Muscle of leg (tissue), 11 donors: ENCODE results near the gene TTLL9. TPM values are rescaled to one million over a fixed set of nuclear protein-coding genes. Genes with fewer than 3 reads are reported as not detected.

Experiments used
- DNase-seq: peaks from one replicate; pipeline ENCODE4 v3.0.0; 2013
- H3K27ac ChIP-seq: one replicate; pipeline ENCODE4 v1.5.1; 2013; ENCODE audit warnings: mild to moderate bottlenecking, low read length, control low read depth
- H3K27me3 ChIP-seq: one replicate; pipeline ENCODE4 v1.6.1; 2013; ENCODE audit warnings: low read length; ENCODE audit not compliant: control insufficient read depth, insufficient read depth
- H3K36me3 ChIP-seq: one replicate; pipeline ENCODE4 v1.6.1; 2013; ENCODE audit warnings: low read length; ENCODE audit not compliant: control insufficient read depth, insufficient read depth
- H3K4me1 ChIP-seq: one replicate; pipeline ENCODE4 v1.6.1; 2013; ENCODE audit warnings: low read length; ENCODE audit not compliant: control insufficient read depth, insufficient read depth
- H3K4me3 ChIP-seq: one replicate; pipeline ENCODE4 v1.5.1; 2013; ENCODE audit warnings: low read length, control low read depth
- H3K9me3 ChIP-seq: replicated peaks from 2 replicates; pipeline ENCODE4 v1.6.1; 2013; ENCODE audit warnings: low read depth, low read length; ENCODE audit not compliant: control insufficient read depth
- WGBS: methylation state at CpG from one replicate; pipeline ENCODE4 v1.1.5; 2013; ENCODE audit warnings: missing lambda C conversion rate; ENCODE audit not compliant: insufficient coverage; 5-methylcytosine and 5-hydroxymethylcytosine counted together
- polyA plus RNA-seq, 8 donors: library from polyadenylated mRNA; unstranded; fragments of 120-200 nt; gene quantifications; one replicate each; pipeline versions ENCODE4 v1.2.1 to v1.2.3, GENCODE V29; 2013; ENCODE audit warnings: inconsistent platforms in 1 of 8, low replicate concordance in 1 of 8; ENCODE audit not compliant: insufficient read length in 8 of 8, insufficient read depth in 1 of 8
- total RNA-seq: library from RNA; stranded (reverse); fragments of 120-200 nt; gene quantifications from one replicate; pipeline ENCODE4 v1.2.4, GENCODE V29; 2013

The TTLL9 gene
- total and polyA plus RNA-seq, 9 donors: 0.09 to 0.35 (median 0.21) TPM; not detected in 1

GRCh38 chr20:31864521-31865400 is 5.7 kb upstream of the TTLL9 start:
- H3K27ac ChIP-seq: no peak overlapping the region
- no peak for DNase-seq
- peaks cover 23% of the 10 kb centered on the region for H3K27me3 ChIP-seq
- peaks cover 19% of the 10 kb centered on the region for H3K4me1 ChIP-seq
- H3K36me3 ChIP-seq: no peaks in the 10 kb centered on the region
- no peak overlapping the region for H3K4me3 ChIP-seq
- H3K9me3 ChIP-seq: no peaks in the 10 kb centered on the region
- WGBS: 82% methylated on average over 9 of the region's 12 CpGs

GRCh38 chr20:31866221-31866620 is 4.2 kb upstream of the TTLL9 start:
- DNase-seq: no peak
- peaks cover 13% of the 10 kb centered on the region for H3K4me1 ChIP-seq
- peaks cover 16% of the 10 kb centered on the region for H3K27me3 ChIP-seq
- no peaks in the 10 kb centered on the region for H3K9me3 ChIP-seq
- WGBS: 79% methylated on average over 3 of the region's 3 CpGs
- no peaks in the 10 kb centered on the region for H3K36me3 ChIP-seq
- no peak overlapping the region for H3K4me3 ChIP-seq
- no peak overlapping the region for H3K27ac ChIP-seq

DNA sequence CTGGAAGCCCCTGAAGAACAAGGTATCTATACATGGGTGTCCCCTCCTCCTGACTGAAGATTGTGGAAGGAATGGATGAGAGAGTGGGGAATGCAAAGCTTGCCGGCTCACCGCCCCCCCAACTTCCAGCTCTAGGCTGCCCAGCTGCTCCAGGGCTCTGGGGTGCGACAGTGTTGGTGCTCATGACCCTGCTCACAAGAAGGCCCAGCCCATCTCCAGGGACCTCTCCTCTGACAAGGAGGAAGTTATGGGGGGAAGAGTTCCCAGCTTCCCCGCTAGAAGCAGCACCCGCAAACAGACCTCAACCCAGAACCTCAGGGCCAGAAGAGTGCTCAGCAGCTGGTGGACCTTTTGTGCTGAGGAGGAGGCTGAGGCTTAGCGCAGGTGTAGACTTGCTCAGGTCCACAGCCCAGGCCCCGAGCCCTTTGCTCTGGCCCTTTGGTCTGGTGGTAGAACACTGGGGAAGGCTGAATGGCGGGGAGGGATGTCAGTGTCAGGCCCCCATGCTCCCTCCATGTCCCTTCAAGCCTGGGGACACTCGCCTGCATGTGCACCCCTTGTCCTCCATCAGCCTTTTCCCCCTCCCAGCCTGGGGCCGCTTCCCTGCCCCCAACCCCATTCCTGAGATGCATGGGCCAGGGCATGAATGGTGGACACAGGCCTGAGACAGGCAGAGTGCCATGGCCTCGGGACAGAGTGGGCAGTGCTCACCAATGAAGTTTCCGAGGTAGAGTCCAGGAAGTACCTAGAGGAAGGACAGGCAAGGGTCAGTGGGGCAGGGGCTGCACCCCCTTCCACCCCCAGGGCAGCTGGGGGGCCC is 1.4 kb upstream of the TTLL9 start:
- Histone ChIP-seq H3K36me3 (no peaks in the 10 kb centered on the region), H3K27me3 (peaks cover 20% of the 10 kb centered on the region), H3K9me3 (no peaks in the 10 kb centered on the region), H3K4me3 (no peak overlapping the region), H3K4me1 (peaks cover 13% of the 10 kb centered on the region), H3K27ac (no peak overlapping the region)
- no peak for DNase-seq
- WGBS: 75% methylated on average over 4 of the region's 12 CpGs

DNA sequence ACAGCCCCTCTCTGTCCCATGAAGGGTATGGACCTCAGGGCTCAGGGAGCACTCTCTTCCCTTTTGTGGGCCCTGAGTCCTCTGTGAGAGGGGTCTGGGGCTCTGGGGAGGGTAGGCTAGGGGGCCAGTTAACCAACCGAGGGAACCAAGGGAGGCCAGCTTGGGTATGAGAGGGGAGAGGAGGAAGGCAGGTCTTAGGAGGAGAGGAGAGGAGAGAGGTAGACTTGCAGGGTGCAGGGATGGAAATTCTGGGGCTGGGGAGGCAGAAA is 827 bp upstream of the TTLL9 start:
- peaks cover 13% of the 10 kb centered on the region for H3K4me1 ChIP-seq
- H3K36me3 ChIP-seq: no peaks in the 10 kb centered on the region
- H3K9me3 ChIP-seq: no peaks in the 10 kb centered on the region
- H3K4me3 ChIP-seq: peak overlapping the region; percentile 36
- WGBS: 0% methylated on average over 1 of the region's 1 CpG
- no peak for DNase-seq
- no peak overlapping the region for H3K27ac ChIP-seq
- H3K27me3 ChIP-seq: peaks cover 20% of the 10 kb centered on the region

DNA sequence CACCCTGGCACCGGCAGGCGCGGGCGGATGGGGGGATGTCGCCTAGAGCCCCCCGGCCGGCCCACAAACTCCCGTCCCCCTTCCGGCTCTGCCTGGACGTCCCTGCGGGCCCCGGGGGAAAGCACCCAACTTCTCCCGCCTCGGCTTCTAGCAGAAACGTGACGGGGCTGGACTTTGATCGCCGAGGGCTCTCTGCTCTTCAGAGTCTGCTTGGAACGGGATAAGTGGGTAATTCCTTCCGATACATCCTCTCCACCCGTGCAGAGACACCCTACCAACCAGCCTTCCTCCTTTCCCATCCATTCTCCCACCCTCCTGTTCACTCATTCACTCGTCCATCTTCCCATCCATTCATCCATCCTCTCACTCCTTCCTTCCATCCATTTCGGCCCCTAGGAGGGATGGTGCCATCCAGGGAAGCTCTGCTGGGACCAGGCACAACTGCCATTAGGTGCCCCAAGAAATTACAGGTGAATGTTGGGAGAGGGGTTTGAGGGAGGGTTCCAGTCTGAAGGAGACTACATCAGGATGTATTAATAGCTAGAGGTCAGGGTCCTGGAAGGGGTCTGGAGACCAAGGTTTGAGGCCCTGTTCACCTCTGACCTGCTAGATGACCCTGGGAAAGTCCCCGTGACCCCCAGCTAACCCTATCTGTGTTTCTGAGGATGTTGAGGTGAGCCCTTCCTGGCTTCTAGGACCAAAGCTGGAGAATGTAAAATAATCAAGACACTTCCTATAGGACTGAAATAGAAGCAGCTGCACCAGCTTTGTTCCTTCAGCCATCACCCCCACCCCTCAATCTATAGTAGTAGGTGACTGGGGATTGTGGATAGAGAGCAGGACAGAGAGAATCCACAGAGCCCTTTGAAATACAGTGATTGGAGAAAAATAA is 538 bp downstream of the TTLL9 start:
- H3K9me3 ChIP-seq: no peaks in the 10 kb centered on the region
- peaks cover 20% of the 10 kb centered on the region for H3K27me3 ChIP-seq
- H3K36me3 ChIP-seq: no peaks in the 10 kb centered on the region
- peaks cover 13% of the 10 kb centered on the region for H3K4me1 ChIP-seq
- no peak for DNase-seq
- 3% methylated on average over 17 of the region's 24 CpGs for WGBS
- H3K4me3 ChIP-seq: peak overlapping the region; percentile 36
- H3K27ac ChIP-seq: no peak overlapping the region

DNA sequence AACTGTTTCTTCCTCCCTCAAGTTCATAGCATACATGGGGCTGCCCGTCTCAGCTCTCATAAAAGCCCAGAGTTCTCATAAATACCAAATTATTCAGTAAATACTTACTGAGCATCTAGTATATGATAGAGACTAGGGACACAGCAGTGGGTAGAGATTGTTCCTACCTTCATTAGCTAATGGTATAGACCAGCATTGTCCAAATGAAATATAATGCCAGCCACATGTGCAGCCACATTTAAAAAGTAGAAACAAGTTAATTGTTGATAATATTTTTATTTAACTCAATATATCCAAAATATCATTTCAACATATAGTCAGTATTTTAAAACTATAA is 1.2 kb downstream of the TTLL9 start:
- WGBS: no CpG with 5 or more reads among the region's 1 CpG
- Histone ChIP-seq H3K9me3 (no peaks in the 10 kb centered on the region), H3K27ac (no peak overlapping the region), H3K4me3 (no peak overlapping the region), H3K4me1 (peaks cover 13% of the 10 kb centered on the region), H3K27me3 (peaks cover 20% of the 10 kb centered on the region), H3K36me3 (no peaks in the 10 kb centered on the region)
- no peak for DNase-seq

DNA sequence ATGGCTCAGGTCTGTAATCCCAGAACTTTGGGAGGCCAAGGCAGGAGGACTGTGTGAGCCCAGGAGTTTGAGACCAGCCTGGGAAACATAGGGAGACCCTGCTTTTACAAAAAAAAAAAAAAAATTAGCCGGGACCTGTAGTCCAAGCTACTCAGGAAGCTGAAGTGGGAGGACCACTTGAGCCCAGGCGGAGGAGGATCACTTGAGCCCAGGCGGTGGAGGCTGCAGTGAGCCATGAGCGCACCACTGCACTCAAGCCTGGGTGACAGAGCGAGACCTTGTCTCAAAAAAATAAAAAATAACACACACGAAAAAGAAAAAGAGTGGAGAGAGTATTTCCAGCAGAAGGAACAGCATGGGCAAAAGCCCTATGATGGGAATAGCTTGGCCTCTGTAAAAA is 2.0 kb downstream of the TTLL9 start:
- Histone ChIP-seq H3K27me3 (peaks cover 20% of the 10 kb centered on the region), H3K4me3 (no peak overlapping the region), H3K36me3 (no peaks in the 10 kb centered on the region), H3K27ac (no peak overlapping the region), H3K9me3 (no peaks in the 10 kb centered on the region), H3K4me1 (peaks cover 13% of the 10 kb centered on the region)
- WGBS: 63% methylated on average over 2 of the region's 6 CpGs
- no peak for DNase-seq

- H3K27ac ChIP-seq: no peak overlapping the region
- H3K36me3 ChIP-seq: no peaks in the 10 kb centered on the region
- peaks cover 15% of the 10 kb centered on the region for H3K27me3 ChIP-seq
- H3K4me1 ChIP-seq: peaks cover 13% of the 10 kb centered on the region
- H3K4me3 ChIP-seq: no peak overlapping the region
- WGBS: no CpG with 5 or more reads among the region's 2 CpGs
- no peak for DNase-seq
- H3K9me3 ChIP-seq: peaks cover 2% of the 10 kb centered on the region
Observed at GRCh38 chr20:31875671-31876070, 5.2 kb downstream of the TTLL9 start.

DNA sequence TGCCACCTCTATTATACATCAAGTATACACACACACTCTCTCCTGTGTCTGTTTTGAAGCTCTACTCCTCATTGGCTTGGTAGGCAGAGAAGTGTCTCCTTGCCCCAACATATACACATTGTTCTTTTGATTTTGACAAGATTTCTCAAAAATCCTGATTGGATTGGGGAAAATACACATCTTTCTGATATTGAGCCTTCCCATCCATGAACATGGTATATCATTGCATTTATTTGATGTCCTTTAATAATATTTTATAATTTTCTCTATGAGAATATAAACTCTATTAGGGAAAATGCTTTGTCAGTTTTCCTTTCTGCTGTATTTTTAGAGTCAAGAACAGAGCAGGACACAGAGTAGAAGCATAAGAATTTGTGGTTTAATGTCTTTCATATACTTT is 7.2 kb downstream of the TTLL9 start:
- Histone ChIP-seq H3K4me3 (no peak overlapping the region), H3K9me3 (peaks cover 2% of the 10 kb centered on the region), H3K27me3 (peaks cover 5% of the 10 kb centered on the region), H3K36me3 (no peaks in the 10 kb centered on the region), H3K4me1 (peaks cover 9% of the 10 kb centered on the region), H3K27ac (no peak overlapping the region)
- no peak for DNase-seq
